Epithelial cell of proximal tubule (primary cell): ENCODE data around the gene PARD3B. TPM values are rescaled to one million over a fixed set of nuclear protein-coding genes. Genes with fewer than 3 reads are reported as not detected.

Experiments used
- DNase-seq: peaks from one replicate; pipeline ENCODE4 v3.0.0-alpha.2; 2011; ENCODE audit warnings: low read depth
- H3K4me3 ChIP-seq: 2 replicates; pipeline ENCODE4 v1.5.1; 2011; ENCODE audit warnings: low read depth, mild to moderate bottlenecking, low read length
- CTCF ChIP-seq: conservative IDR thresholded peaks from 2 replicates; pipeline ENCODE4 v1.5.1; 2012; ENCODE audit warnings: low read depth, mild to moderate bottlenecking, low read length
- total RNA-seq: library from RNA; depleted of rRNA; stranded (reverse); fragments of >200 nt; gene quantifications from 2 replicates; pipeline ENCODE4 v1.2.3, GENCODE V29; 2015

Gene PARD3B
- total RNA-seq, 1 donor from 2014 or later, result 3.6 TPM

GRCh38 chr2:204561771-204562170 lies 16.5 kb downstream of the PARD3B start:
- TF ChIP-seq CTCF, result no peak
- no peak overlapping the region for H3K4me3 ChIP-seq
- no peak for DNase-seq

DNA sequence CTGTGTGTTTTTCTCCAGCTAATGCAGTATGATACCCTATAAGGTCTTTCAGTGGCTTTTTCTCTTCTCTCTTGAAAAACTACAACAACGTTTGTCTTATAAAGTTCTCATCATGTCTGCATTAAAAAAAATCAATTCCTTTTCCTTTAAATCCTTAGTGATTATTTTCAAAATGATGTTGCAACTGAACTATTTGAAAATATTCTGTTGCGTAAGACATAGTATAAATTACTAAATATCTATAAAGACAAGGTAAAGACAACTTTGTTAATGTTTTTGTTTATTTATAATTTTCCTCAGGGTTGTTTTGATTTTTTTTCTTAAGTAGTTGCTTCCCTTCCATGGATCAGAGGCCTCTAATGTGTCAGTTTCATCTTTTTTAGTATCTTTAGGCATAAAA lies 21.2 kb downstream of the PARD3B start:
- TF ChIP-seq CTCF, result no peak
- no peak overlapping the region for H3K4me3 ChIP-seq
- DNase-seq, result no peak

- no peak for TF ChIP-seq CTCF
- DNase-seq, result no peak
- no peak overlapping the region for H3K4me3 ChIP-seq
Observed at GRCh38 chr2:204570421-204570820, 25.1 kb downstream of the PARD3B start.

DNA sequence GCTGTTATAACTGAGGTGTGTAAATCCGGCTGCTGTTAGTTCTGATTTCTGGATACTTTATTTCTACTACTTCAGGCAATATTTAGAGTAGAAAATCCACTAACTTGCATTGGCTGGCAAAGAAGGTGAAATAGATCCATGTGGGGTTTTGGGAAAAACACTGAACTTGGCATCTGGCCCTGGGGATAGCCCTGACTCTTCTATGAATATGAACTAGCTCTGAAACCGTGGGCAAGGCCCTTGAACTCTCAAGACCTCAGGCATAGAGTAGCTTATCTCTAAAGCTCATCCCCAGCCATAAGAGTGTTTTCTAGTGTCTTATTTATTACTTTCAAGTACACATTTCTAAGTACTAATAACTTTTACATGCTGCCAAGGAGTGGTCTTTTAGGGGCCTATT lies 25.8 kb downstream of the PARD3B start:
- TF ChIP-seq CTCF, result no peak

GRCh38 chr2:204571911-204572310 lies 26.6 kb downstream of the PARD3B start:
- DNase-seq, result no peak
- no peak for TF ChIP-seq CTCF
- no peak overlapping the region for H3K4me3 ChIP-seq

More for the DNA sequence above, 25.8 kb downstream of the PARD3B start:
- H3K4me3 ChIP-seq, result no peak overlapping the region
- DNase-seq, result no peak

DNA sequence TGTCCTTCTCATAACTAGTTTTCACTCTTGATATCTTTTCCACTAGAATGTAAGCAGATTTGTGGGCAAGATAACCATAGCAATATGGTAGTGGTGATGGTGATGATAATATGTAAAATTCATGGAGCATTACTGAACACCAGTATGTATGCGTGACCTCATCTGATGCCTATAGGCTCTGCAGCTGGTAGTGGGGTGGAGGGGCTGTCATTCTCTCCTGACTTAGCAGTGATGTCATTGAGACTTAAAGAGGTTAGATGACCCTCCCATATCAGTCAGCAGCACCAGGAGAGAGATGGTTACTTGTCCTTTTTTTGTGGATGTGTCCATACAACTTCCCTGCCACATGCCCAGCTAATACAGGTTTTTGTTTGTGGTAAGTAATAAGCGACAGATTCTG lies 27.9 kb downstream of the PARD3B start:
- no peak for TF ChIP-seq CTCF
- DNase-seq, result no peak
- no peak overlapping the region for H3K4me3 ChIP-seq

- no peak for TF ChIP-seq CTCF
- DNase-seq, result no peak
- no peak overlapping the region for H3K4me3 ChIP-seq
Observed at GRCh38 chr2:204574486-204574885, 29.2 kb downstream of the PARD3B start.
